CD8-positive, alpha-beta memory T cell (primary cell): ENCODE data around the gene IFNA13. TPM values are rescaled to one million over a fixed set of nuclear protein-coding genes. Genes with fewer than 3 reads are reported as not detected.

ENCODE experiments used
- CTCF ChIA-PET: fragments of 350-600 bp; sonication (Branson Sonifier 250); formaldehyde crosslinking; loops from one replicate; lab custom pipeline; 2021; ENCODE audit warnings: antibody characterized with exemption; lab: Charles Lee
- POLR2A ChIA-PET: fragments of 350-600 bp; sonication (Branson Sonifier 250); formaldehyde crosslinking; loops from one replicate; lab custom pipeline; 2021; ENCODE audit warnings: antibody characterized with exemption; lab: Charles Lee
- DNase-seq, 5 donors: peaks; one replicate each; pipeline versions ENCODE4 v3.0.0 to v3.0.0-alpha.2; 2020 to 2022; ENCODE audit warnings: mixed read lengths in 1 of 5
- H3K27ac ChIP-seq: one replicate; pipeline ENCODE4 v1.7.0; 2013; ENCODE audit warnings: low read depth, mild to moderate bottlenecking, low read length, moderate library complexity
- H3K27me3 ChIP-seq: 2 replicates; pipeline ENCODE4 v1.7.0; 2013; ENCODE audit warnings: low read length, mild to moderate bottlenecking; ENCODE audit not compliant: insufficient read depth, poor library complexity, severe bottlenecking
- H3K36me3 ChIP-seq: 2 replicates; pipeline ENCODE4 v1.7.0; 2013; ENCODE audit warnings: mild to moderate bottlenecking, low read length, moderate library complexity; ENCODE audit not compliant: insufficient read depth
- H3K4me1 ChIP-seq: 2 replicates; pipeline ENCODE4 v1.7.0; 2013; ENCODE audit warnings: mild to moderate bottlenecking, low read length, moderate library complexity; ENCODE audit not compliant: insufficient read depth
- H3K4me3 ChIP-seq: 2 replicates; pipeline ENCODE4 v1.7.0; 2013; ENCODE audit warnings: mild to moderate bottlenecking, low read length
- H3K9me3 ChIP-seq: 2 replicates; pipeline ENCODE4 v1.7.0; 2013; ENCODE audit warnings: mild to moderate bottlenecking, low read length
- H3K27ac Mint-ChIP-seq, 8 donors: one replicate each; pipeline ENCODE4 v1.8.0; 2020 to 2021; ENCODE audit warnings: mixed read lengths in 8 of 8, mild to moderate bottlenecking in 6 of 8, inconsistent platforms in 3 of 8, moderate library complexity in 3 of 8
- H3K27me3 Mint-ChIP-seq, 2 donors: one replicate each; pipeline ENCODE4 v1.8.0; 2020 to 2021; ENCODE audit warnings: mixed read lengths in 2 of 2, mild to moderate bottlenecking in 1 of 2, moderate library complexity in 1 of 2
- H3K36me3 Mint-ChIP-seq, 3 donors: one replicate each; pipeline ENCODE4 v1.8.0; 2020 to 2021; ENCODE audit warnings: mixed read lengths in 3 of 3, inconsistent platforms in 1 of 3, mild to moderate bottlenecking in 1 of 3
- H3K4me1 Mint-ChIP-seq, 3 donors: one replicate each; pipeline ENCODE4 v1.8.0; 2020 to 2021; ENCODE audit warnings: mixed read lengths in 3 of 3, inconsistent platforms in 1 of 3, mild to moderate bottlenecking in 1 of 3
- H3K4me3 Mint-ChIP-seq, 7 donors: one replicate each; pipeline ENCODE4 v1.8.0; 2020 to 2021; ENCODE audit warnings: mixed read lengths in 7 of 7, mild to moderate bottlenecking in 6 of 7, moderate library complexity in 4 of 7, inconsistent platforms in 2 of 7
- H3K9me3 Mint-ChIP-seq, 5 donors: one replicate each; pipeline ENCODE4 v1.8.0; 2020 to 2022; ENCODE audit warnings: mixed read lengths in 5 of 5, mild to moderate bottlenecking in 3 of 5, moderate library complexity in 2 of 5, inconsistent platforms in 1 of 5
- polyA plus RNA-seq: library from polyadenylated mRNA; unstranded; fragments of 300-500 nt; fragmentation: Illumina TruSeq; gene quantifications from one replicate; pipeline ENCODE4 v1.2.3, GENCODE V29; 2021
- total RNA-seq, 2 experiments: library from RNA; stranded (reverse); gene quantifications; one replicate each; pipeline ENCODE4 v1.2.3, GENCODE V29; 2021

Gene IFNA13
- total and polyA plus RNA-seq, 3 experiments from 2014 or later, result not detected

DNA sequence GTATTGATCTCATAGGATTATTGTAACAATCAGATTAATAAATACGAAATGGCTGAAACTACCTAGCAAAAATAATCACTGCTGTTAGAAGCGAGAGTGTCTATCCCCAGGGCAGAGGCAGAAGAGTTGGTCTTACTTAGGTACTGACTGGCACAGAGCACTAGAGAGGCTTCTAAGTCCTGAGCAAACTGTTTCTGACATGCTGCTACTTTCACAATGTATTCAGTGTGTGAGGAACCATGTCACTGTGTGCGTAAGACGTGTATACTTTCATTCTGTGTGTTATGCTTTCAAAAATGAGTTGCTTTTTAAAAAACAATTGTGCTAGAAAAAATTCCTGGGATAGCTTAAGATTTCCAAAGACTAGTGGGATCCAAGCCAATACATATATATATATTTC is 27.1 kb downstream of the IFNA13 start:
- POLR2A ChIA-PET, result no interaction called here

DNA sequence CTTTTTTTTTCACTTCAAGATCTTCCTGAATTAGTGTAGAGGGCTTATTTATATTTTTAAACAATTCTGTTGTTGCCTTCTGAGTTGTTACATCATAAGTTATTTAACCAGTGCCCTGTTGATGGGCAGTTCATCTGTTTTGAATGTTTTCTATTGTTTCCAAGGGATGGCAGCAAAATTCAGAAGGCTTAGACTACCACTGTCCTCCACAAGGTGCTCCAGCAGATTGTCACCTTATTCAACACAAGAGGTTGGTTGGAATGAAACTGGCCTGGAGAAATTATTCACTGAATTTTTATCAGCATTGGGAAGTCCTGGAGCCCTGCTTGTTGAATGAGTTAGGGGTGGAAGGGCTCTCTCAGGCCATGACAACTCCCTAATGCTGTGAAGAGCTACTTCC is 31.4 kb downstream of the IFNA13 start:
- no peak for DNase-seq
- Mint-ChIP-seq H3K27me3 (peaks cover 9 to 12% of the 10 kb centered on the region in 2 donors), H3K4me3 (peak overlapping the region in 6 of 7 donors; percentile 75 to 99 (median 94)), H3K9me3 (peaks cover 0 to 5% (median 0%) of the 10 kb centered on the region in 5 donors), H3K4me1 (peaks cover 40 to 48% (median 46%) of the 10 kb centered on the region in 3 donors), H3K36me3 (peaks cover 6 to 32% (median 6%) of the 10 kb centered on the region in 3 donors), H3K27ac (peak overlapping the region in 7 of 8 donors; percentile 5 to 97 (median 63))
- POLR2A ChIA-PET, result no interaction called here
- Histone ChIP-seq H3K9me3 (no peaks in the 10 kb centered on the region), H3K36me3 (no peaks in the 10 kb centered on the region), H3K27ac (no peak overlapping the region), H3K4me1 (peaks cover 36% of the 10 kb centered on the region), H3K27me3 (peaks cover 8% of the 10 kb centered on the region), H3K4me3 (no peak overlapping the region)
- CTCF ChIA-PET, result interaction anchor here (1.5 to 1.8 kb wide), 2 partner anchors 10 to 59 kb away, joined by 5 read pairs; no protein-coding TSS in a partner anchor

More for the DNA sequence above, 27.1 kb downstream of the IFNA13 start:
- Mint-ChIP-seq H3K36me3 (peaks cover 0 to 7% (median 0%) of the 10 kb centered on the region in 3 donors), H3K4me1 (peaks cover 6 to 10% (median 10%) of the 10 kb centered on the region in 3 donors), H3K9me3 (peaks cover 0 to 6% (median 2%) of the 10 kb centered on the region in 5 donors), H3K27me3 (peaks cover 32 to 55% of the 10 kb centered on the region in 2 donors), H3K4me3 (no peak overlapping the region), H3K27ac (no peak overlapping the region)
- Histone ChIP-seq H3K9me3 (no peaks in the 10 kb centered on the region), H3K4me3 (no peak overlapping the region), H3K36me3 (no peaks in the 10 kb centered on the region), H3K27me3 (peaks cover 17% of the 10 kb centered on the region), H3K27ac (no peak overlapping the region), H3K4me1 (peaks cover 3% of the 10 kb centered on the region)
- CTCF ChIA-PET, result interaction anchor here (1.2 to 2.3 kb wide), 2 partner anchors 55 to 448 kb away, joined by 3 to 7 read pairs; no protein-coding TSS in a partner anchor
- DNase-seq, result no peak

DNA sequence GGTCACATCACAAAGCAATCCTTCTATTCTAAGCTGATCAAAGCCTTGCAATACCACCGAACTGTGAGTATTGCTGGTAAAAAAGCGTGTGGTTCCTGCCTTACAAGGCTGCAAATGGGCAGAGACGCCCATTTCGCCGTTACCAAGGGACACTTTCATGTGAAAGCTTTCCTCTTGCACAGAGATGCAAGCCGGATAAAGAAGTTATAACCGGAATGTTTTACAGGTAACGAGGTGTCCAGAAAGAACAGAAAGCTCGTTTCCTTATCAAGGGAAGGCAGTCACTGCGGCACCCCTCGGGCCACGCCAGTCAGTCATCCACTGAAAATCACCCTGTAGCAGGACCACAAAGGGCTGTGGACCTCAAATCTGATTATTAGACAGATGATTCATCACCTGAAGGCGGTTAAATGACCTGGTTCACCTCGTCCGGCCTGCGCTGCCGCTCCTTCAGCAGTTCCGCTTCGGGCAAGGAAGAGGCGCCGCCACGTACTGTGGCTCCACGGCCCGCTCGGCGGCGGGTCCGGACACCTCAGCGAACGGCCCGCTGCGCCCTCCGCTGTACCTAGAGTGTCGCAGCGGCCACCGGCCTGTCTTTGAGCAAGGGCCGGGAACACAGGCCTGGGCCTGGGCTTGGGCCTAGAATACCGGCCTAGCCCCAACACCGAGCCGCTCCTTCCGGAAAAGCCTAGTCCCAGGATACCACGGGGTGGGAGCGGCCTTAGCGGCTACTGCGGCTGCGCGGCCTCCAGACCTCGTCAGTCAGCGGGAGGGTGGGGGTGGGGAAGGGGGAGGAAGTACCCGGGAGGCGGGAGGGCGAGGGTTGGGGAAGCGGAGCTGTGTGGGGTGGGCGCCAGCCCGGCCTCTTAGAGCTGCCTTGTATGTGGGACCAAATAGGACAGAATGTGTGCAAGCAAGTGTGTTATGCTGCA is 32.9 kb downstream of the IFNA13 start, which contains the start of gene KLHL9:
Gene KLHL9 (minus strand): TSS at position 704 of the 932 bp plus-strand sequence. CDS start 545 bp downstream, at position 159.
- DNase-seq, result peak; percentile 81 to 92 (median 86)
- Histone ChIP-seq H3K4me1 (peaks cover 47% of the 10 kb centered on the region), H3K4me3 (peak within 1 kb of the TSS; percentile 84), H3K27me3 (peaks cover 5% of the 10 kb centered on the region), H3K27ac (peak within 1 kb of the TSS; percentile 89), H3K9me3 (no peaks in the 10 kb centered on the region), H3K36me3 (no peaks in the 10 kb centered on the region)
- Mint-ChIP-seq H3K9me3 (peaks cover 0 to 5% (median 0%) of the 10 kb centered on the region in 5 donors), H3K4me3 (peak within 1 kb of the TSS; percentile 92 to 99 (median 94)), H3K36me3 (peaks cover 6 to 41% (median 6%) of the 10 kb centered on the region in 3 donors), H3K27ac (peak within 1 kb of the TSS; percentile 94 to 97 (median 96)), H3K4me1 (peaks cover 54 to 63% (median 61%) of the 10 kb centered on the region in 3 donors), H3K27me3 (peaks cover 6 to 8% of the 10 kb centered on the region in 2 donors)
- ChIA-PET POLR2A (interaction anchor here (0.6 to 1.3 kb wide), 8 partner anchors 22 to 713 kb away, joined by 3 to 6 read pairs (median 3); partner anchors contain the start of gene MLLT3), CTCF (interaction anchor here (0.7 to 3.2 kb wide), 9 partner anchors 8 to 152 kb away, joined by 3 to 25 read pairs (median 3); no protein-coding TSS in a partner anchor)

DNA sequence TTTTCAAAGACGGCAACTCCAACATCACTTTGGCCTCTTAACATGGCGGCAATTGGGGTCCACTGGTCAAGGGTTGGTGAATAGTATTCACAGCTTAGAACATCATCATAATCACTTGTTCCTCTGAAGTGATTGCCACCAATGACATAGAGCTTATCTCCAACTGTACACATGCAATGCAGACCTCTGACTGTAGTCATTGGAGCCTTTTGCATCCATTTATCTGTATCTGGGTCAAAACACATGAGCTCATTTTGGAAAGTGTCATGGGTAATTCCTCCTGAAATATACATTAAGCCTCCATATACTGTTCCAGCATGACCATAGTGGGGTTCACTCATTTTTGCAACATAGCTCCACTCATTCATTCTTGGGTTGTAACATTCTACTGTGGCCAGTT is 34.6 kb downstream of the IFNA13 start:
- POLR2A ChIA-PET, result no interaction called here

DNA sequence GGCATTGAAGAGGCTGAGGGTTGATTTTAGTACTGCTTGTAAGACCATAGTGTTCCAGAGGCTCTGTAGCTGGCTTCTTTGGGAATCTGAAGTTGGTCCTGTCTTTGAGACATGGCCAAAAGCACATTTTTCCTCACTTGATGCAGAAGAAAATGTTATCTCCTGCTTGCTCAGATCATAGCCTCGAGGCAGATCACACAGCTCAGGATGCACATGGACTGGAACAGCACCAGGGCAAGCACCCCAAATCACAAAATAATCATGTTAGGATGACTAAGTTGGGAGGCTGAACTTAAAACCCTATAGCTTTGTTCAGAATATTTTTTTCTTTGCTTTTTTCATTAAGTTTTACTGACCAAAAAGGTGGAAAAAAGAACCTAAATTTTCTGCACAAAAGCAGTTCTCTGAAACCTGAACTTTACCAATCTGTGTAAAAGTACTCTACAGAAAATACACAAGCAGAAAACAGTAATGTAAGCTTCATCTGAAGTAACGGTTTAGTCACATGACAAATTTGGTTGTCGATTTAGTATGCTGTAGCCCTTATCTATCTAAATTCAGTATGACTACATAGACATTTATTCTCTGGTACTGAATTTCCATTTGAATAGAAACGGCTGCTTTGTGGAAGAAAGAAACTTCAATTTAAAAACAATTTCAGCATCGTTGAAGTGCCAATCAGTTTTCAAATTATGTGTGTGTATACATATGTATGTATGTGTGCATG is 36.0 kb downstream of the IFNA13 start:
- POLR2A ChIA-PET, result no interaction called here
- Mint-ChIP-seq H3K4me3 (peak overlapping the region; percentile 54 to 99 (median 92)), H3K27me3 (no peaks in the 10 kb centered on the region)

More for the DNA sequence above, 34.6 kb downstream of the IFNA13 start:
- no peak for DNase-seq
- Mint-ChIP-seq H3K9me3 (peaks cover 0 to 5% (median 0%) of the 10 kb centered on the region in 5 donors), H3K27me3 (peaks cover 0 to 2% of the 10 kb centered on the region in 2 donors), H3K27ac (peak overlapping the region; percentile 26 to 97 (median 84)), H3K4me3 (peak overlapping the region; percentile 92 to 99 (median 94)), H3K36me3 (peaks cover 6 to 49% (median 6%) of the 10 kb centered on the region in 3 donors), H3K4me1 (peaks cover 63 to 78% (median 78%) of the 10 kb centered on the region in 3 donors)
- peaks cover 49% of the 10 kb centered on the region for H3K4me1 ChIP-seq
- peak overlapping the region; percentile 0 for H3K4me3 ChIP-seq
- CTCF ChIA-PET, result interaction anchor here (0.9 to 3.2 kb wide), 3 partner anchors 10 to 65 kb away, joined by 3 to 25 read pairs (median 3); no protein-coding TSS in a partner anchor
- H3K27me3 ChIP-seq, result no peaks in the 10 kb centered on the region
- H3K36me3 ChIP-seq, result no peaks in the 10 kb centered on the region
- no peaks in the 10 kb centered on the region for H3K9me3 ChIP-seq
- H3K27ac ChIP-seq, result no peak overlapping the region

DNA sequence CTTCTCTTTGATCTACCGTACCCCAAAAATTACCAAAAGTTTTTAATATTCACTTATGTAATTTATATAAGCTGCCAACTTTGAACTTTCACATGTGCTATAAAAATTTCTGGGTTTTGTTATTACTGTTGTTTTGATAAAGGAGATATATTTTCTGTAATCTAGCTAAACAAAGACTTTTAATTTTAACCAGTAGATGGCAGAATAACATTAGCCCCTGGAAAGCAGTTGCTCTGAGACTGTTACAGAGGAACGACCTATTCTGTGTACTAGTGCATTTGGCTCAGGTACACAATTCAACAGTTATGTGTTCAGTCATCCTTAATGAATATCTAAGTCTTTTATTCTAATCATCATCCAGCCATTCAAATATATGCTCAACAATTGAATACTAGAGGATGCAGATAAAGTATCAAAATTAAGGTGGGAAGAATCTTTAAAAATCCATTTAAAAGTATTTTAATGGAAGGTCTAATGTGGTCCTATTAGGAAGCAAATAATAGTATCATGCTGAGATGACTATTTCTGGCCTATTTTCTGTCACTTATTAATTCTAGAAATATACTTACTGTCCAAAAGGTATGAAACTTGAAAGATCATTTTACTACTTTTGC is 41.2 kb downstream of the IFNA13 start:
- DNase-seq, result peak in 2 of 5 donors; percentile 52 to 58
- Mint-ChIP-seq H3K9me3 (no peaks in the 10 kb centered on the region), H3K4me3 (peak overlapping the region in 2 of 7 donors; percentile 29 to 38), H3K27ac (peak overlapping the region in 6 of 8 donors; percentile 5 to 77 (median 38)), H3K27me3 (no peaks in the 10 kb centered on the region), H3K4me1 (peaks cover 48 to 69% (median 64%) of the 10 kb centered on the region in 3 donors), H3K36me3 (peaks cover 0 to 55% (median 13%) of the 10 kb centered on the region in 3 donors)
- Histone ChIP-seq H3K27ac (no peak overlapping the region), H3K4me3 (no peak overlapping the region), H3K36me3 (peaks cover 6% of the 10 kb centered on the region), H3K9me3 (no peaks in the 10 kb centered on the region), H3K27me3 (no peaks in the 10 kb centered on the region), H3K4me1 (peaks cover 26% of the 10 kb centered on the region)
- ChIA-PET CTCF (interaction anchor here (0.7 to 2.7 kb wide), 22 partner anchors 8 to 464 kb away, joined by 3 to 31 read pairs (median 4); partner anchors contain the start of gene KLHL9), POLR2A (no interaction called here)

More for the DNA sequence above, 36.0 kb downstream of the IFNA13 start:
- Histone ChIP-seq H3K27me3 (no peaks in the 10 kb centered on the region), H3K27ac (no peak overlapping the region), H3K4me1 (peaks cover 56% of the 10 kb centered on the region), H3K4me3 (no peak overlapping the region), H3K36me3 (no peaks in the 10 kb centered on the region), H3K9me3 (no peaks in the 10 kb centered on the region)
- peaks cover 0 to 5% (median 0%) of the 10 kb centered on the region in 5 donors for H3K9me3 Mint-ChIP-seq
- peak overlapping the region in 6 of 8 donors; percentile 17 to 77 (median 40) for H3K27ac Mint-ChIP-seq
- H3K4me1 Mint-ChIP-seq, result peaks cover 75 to 92% (median 91%) of the 10 kb centered on the region in 3 donors
- CTCF ChIA-PET, result interaction anchor here (0.8 to 2.2 kb wide), 4 partner anchors 8 to 134 kb away, joined by 3 to 10 read pairs (median 4); no protein-coding TSS in a partner anchor
- peaks cover 6 to 49% (median 6%) of the 10 kb centered on the region in 3 donors for H3K36me3 Mint-ChIP-seq
- DNase-seq, result no peak
